Left ventricle myocardium inferior (tissue), 1 donor: ENCODE measurements around the gene ANKRD55. TPM values are rescaled to one million over a fixed set of nuclear protein-coding genes. Genes with fewer than 3 reads are reported as not detected.
"Not testable (repeated sequence)": the region's sequence is repeated elsewhere in the genome, so short reads cannot be mapped to it uniquely, and the experiment has no call there.

Experiments
- DNase-seq: peaks from one replicate; pipeline ENCODE4 v3.0.0-alpha.2; 2020
- H3K27ac ChIP-seq: fragments of 200-600 bp; replicated peaks from 2 replicates; pipeline ENCODE4 v1.8.0; 2021
- H3K27me3 ChIP-seq: fragments of 200-600 bp; 2 replicates; pipeline ENCODE4 v1.8.0; 2021; ENCODE audit warnings: low read depth
- H3K36me3 ChIP-seq: fragments of 200-600 bp; 2 replicates; pipeline ENCODE4 v1.8.0; 2021
- H3K4me1 ChIP-seq: fragments of 200-600 bp; 2 replicates; pipeline ENCODE4 v1.8.0; 2021
- H3K4me3 ChIP-seq: fragments of 200-600 bp; 2 replicates; pipeline ENCODE4 v1.8.0; 2021; ENCODE audit warnings: mild to moderate bottlenecking, moderate library complexity
- H3K9me3 ChIP-seq: fragments of 200-600 bp; replicated peaks from 2 replicates; pipeline ENCODE4 v1.8.0; 2021
- intact Hi-C: fragments of 100-400 bp; cut with micrococcal nuclease; formaldehyde crosslinking; loops from one replicate; pipeline ENCODE4 v1.11.0; 2022
- total RNA-seq: library from RNA; stranded (reverse); fragmentation: NEBNext Ultra II Directional; extraction: Animal tissue kit (Norgen Biotek cat#: 25700); gene quantifications from one replicate; pipeline ENCODE4 v1.2.1, GENCODE V29; 2021
- TF ChIP-seq, protein P1 (sequence below): fragments of 200-600 bp; IDR thresholded peaks from 2 replicates; pipeline ENCODE4 v1.8.0; 2021; ENCODE audit warnings: antibody characterized with exemption, mild to moderate bottlenecking, borderline replicate concordance
- donor health status: DM: no; HTN: yes; CAD: no; lungs with severe emphysema.

The ANKRD55 gene
- total RNA-seq, 1 donor from 2014 or later = 0.27 TPM

GRCh38 chr5:56152437-56152836 lies 80.7 kb downstream of the ANKRD55 start:
- DNase-seq = no peak

GRCh38 chr5:56150756-56151155 lies 82.4 kb downstream of the ANKRD55 start:
- intact Hi-C loops, H3K27me3 ChIP-seq, DNase-seq, H3K9me3 ChIP-seq, H3K36me3 ChIP-seq, H3K27ac ChIP-seq, H3K4me3 ChIP-seq: not testable (repeated sequence)
- H3K4me1 ChIP-seq = peaks cover 18% of the 10 kb centered on the region

More at GRCh38 chr5:56152437-56152836, 80.7 kb downstream of the ANKRD55 start:
- Histone ChIP-seq H3K27me3 (no peaks in the 10 kb centered on the region), H3K4me3 (no peak overlapping the region), H3K36me3 (no peaks in the 10 kb centered on the region), H3K27ac (no peak overlapping the region), H3K9me3 (no peaks in the 10 kb centered on the region), H3K4me1 (peaks cover 18% of the 10 kb centered on the region)
- TF ChIP-seq, protein P1, sequence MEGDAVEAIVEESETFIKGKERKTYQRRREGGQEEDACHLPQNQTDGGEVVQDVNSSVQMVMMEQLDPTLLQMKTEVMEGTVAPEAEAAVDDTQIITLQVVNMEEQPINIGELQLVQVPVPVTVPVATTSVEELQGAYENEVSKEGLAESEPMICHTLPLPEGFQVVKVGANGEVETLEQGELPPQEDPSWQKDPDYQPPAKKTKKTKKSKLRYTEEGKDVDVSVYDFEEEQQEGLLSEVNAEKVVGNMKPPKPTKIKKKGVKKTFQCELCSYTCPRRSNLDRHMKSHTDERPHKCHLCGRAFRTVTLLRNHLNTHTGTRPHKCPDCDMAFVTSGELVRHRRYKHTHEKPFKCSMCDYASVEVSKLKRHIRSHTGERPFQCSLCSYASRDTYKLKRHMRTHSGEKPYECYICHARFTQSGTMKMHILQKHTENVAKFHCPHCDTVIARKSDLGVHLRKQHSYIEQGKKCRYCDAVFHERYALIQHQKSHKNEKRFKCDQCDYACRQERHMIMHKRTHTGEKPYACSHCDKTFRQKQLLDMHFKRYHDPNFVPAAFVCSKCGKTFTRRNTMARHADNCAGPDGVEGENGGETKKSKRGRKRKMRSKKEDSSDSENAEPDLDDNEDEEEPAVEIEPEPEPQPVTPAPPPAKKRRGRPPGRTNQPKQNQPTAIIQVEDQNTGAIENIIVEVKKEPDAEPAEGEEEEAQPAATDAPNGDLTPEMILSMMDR = no peak
- intact Hi-C loops = no loop called here

GRCh38 chr5:56148453-56148971 lies 84.6 kb downstream of the ANKRD55 start:
- intact Hi-C loops = no loop called here
- DNase-seq = no peak
- H3K36me3 ChIP-seq = no peaks in the 10 kb centered on the region
- H3K9me3 ChIP-seq = no peaks in the 10 kb centered on the region
- H3K27ac ChIP-seq = no peak overlapping the region
- TF ChIP-seq, protein P1 = no peak
- H3K27me3 ChIP-seq = no peaks in the 10 kb centered on the region
- no peak overlapping the region for H3K4me3 ChIP-seq
- peaks cover 9% of the 10 kb centered on the region for H3K4me1 ChIP-seq

- no peaks in the 10 kb centered on the region for H3K27me3 ChIP-seq
- H3K27ac ChIP-seq = no peak overlapping the region
- no peaks in the 10 kb centered on the region for H3K9me3 ChIP-seq
- TF ChIP-seq, protein P1 = no peak
- DNase-seq = no peak
- H3K4me1 ChIP-seq = peaks cover 9% of the 10 kb centered on the region
- no peaks in the 10 kb centered on the region for H3K36me3 ChIP-seq
- intact Hi-C loops = no loop called here
- H3K4me3 ChIP-seq = no peak overlapping the region
These were observed 85.4 kb downstream of the ANKRD55 start for GRCh38 chr5:56147659-56148230.

GRCh38 chr5:56147106-56147505 lies 86.0 kb downstream of the ANKRD55 start:
- intact Hi-C loops = no loop called here
- no peaks in the 10 kb centered on the region for H3K36me3 ChIP-seq

DNA sequence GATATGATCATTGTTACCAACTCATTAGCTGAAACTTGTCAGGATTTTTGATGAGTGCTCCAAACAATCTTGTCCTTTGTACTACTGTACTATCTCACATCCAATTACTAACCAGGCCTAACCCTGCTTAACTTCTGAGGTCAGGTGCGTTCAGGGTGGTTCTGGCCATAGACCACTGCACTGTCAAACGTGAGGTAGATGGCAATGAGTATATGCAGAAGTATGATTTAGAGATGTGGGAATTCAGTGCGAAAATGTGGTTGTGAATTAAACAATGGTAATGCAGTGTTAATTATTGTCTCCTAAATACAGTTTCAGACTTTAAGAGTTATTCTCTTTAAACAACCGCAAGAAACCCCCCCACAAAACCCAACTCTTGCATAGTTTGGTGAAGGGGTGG lies 86.5 kb downstream of the ANKRD55 start:
- DNase-seq = no peak
- Histone ChIP-seq H3K27ac (no peak overlapping the region), H3K4me1 (no peaks in the 10 kb centered on the region), H3K4me3 (no peak overlapping the region), H3K36me3 (no peaks in the 10 kb centered on the region), H3K9me3 (no peaks in the 10 kb centered on the region), H3K27me3 (no peaks in the 10 kb centered on the region)
- TF ChIP-seq, protein P1 = no peak
- intact Hi-C loops = no loop called here

More at GRCh38 chr5:56147106-56147505, 86.0 kb downstream of the ANKRD55 start:
- Histone ChIP-seq H3K27ac (no peak overlapping the region), H3K4me3 (no peak overlapping the region), H3K27me3 (no peaks in the 10 kb centered on the region), H3K4me1 (peaks cover 3% of the 10 kb centered on the region), H3K9me3 (no peaks in the 10 kb centered on the region)
- TF ChIP-seq, protein P1 = no peak
- no peak for DNase-seq
